HEK293 (cell line): Measurements from ENCODE around the gene SZRD1.

Experiments
- CTCF ChIP-seq: fragments of 450-650 bp; formaldehyde crosslinking; IDR thresholded peaks from 2 replicates; pipeline ENCODE4 v1.5.1; 2016; ENCODE audit warnings: missing biosample characterization, missing genetic modification characterization
- ZNF660 ChIP-seq: fragments of 450-650 bp; IDR thresholded peaks from 2 replicates; pipeline ENCODE4 v1.5.1; 2018; ENCODE audit warnings: missing biosample characterization, mild to moderate bottlenecking, missing genetic modification characterization

- no peak for TF ChIP-seq CTCF
- TF ChIP-seq ZNF660 (tag by site-specific recombination), result no peak
Observed at GRCh38 chr1:16375521-16376340, 8.7 kb downstream of the SZRD1 start.
